Neural cell (in vitro differentiated cells): ENCODE data around the gene RPS19BP1. TPM values are rescaled to one million over a fixed set of nuclear protein-coding genes. Genes with fewer than 3 reads are reported as not detected.
A peak's percentile ranks its signal among the peaks of the same experiment; 100 is the strongest.

Experiments used
- H2AFZ ChIP-seq: fragments of 200-600, 300-800 bp; sonication (generic), shearing (Covaris generic); 2 replicates; pipeline ENCODE4 v1.6.0; 2014; ENCODE audit warnings: low read depth, mild to moderate bottlenecking, antibody characterized with exemption, low read length, moderate library complexity
- H3F3A ChIP-seq: fragments of 200-600 bp; shearing (Covaris generic); 2 replicates; pipeline ENCODE4 v1.6.1; 2016; ENCODE audit warnings: mild to moderate bottlenecking, moderate library complexity, mixed read lengths, antibody characterized with exemption, low read length; ENCODE audit not compliant: insufficient read depth, poor library complexity, severe bottlenecking
- H3K27ac ChIP-seq: fragments of 200-600, 300-800 bp; sonication (generic), shearing (Covaris generic); 2 replicates; pipeline ENCODE4 v1.5.1; 2014; ENCODE audit warnings: mild to moderate bottlenecking, low read length, moderate library complexity
- H3K27me3 ChIP-seq: fragments of 300-800, 200-600 bp; sonication (generic), shearing (Covaris generic); 2 replicates; pipeline ENCODE4 v1.6.0; 2014; ENCODE audit warnings: mild to moderate bottlenecking, low read depth, low read length, moderate library complexity; ENCODE audit not compliant: insufficient read depth
- H3K36me3 ChIP-seq: fragments of 300-800, 200-600 bp; sonication (generic), shearing (Covaris generic); 2 replicates; pipeline ENCODE4 v1.5.1; 2014; ENCODE audit warnings: mild to moderate bottlenecking, antibody characterized with exemption, low read length, moderate library complexity; ENCODE audit not compliant: insufficient read depth
- H3K4me2 ChIP-seq: fragments of 300-800, 200-600 bp; sonication (generic), shearing (Covaris generic); 2 replicates; pipeline ENCODE4 v1.6.0; 2014; ENCODE audit warnings: mild to moderate bottlenecking, low read length
- H3K4me3 ChIP-seq: fragments of 300-800, 200-600 bp; sonication (generic), shearing (Covaris generic); 2 replicates; pipeline ENCODE4 v1.5.1; 2014; ENCODE audit warnings: mild to moderate bottlenecking, low read length, moderate library complexity
- H3K79me2 ChIP-seq: fragments of 200-600 bp; shearing (Covaris generic); replicated peaks from 2 replicates; pipeline ENCODE4 v1.6.0; 2014; ENCODE audit warnings: mild to moderate bottlenecking, low read length, moderate library complexity; ENCODE audit not compliant: insufficient read depth
- H3K9ac ChIP-seq: fragments of 300-800, 200-600 bp; sonication (generic), shearing (Covaris generic); 2 replicates; pipeline ENCODE4 v1.6.1; 2016; ENCODE audit warnings: mild to moderate bottlenecking, low read length, mixed read lengths
- H3K9me2 ChIP-seq: fragments of 200-600 bp; shearing (Covaris generic); 2 replicates; pipeline ENCODE4 v1.6.1; 2016; ENCODE audit warnings: mild to moderate bottlenecking, low read length, mixed read lengths; ENCODE audit not compliant: insufficient read depth
- H3K9me3 ChIP-seq: fragments of 200-600, 300-800 bp; sonication (generic), shearing (Covaris generic); 2 replicates; pipeline ENCODE4 v1.6.1; 2016; ENCODE audit warnings: mild to moderate bottlenecking, mixed run types, low read length, moderate library complexity, mixed read lengths
- H4K20me1 ChIP-seq: fragments of 200-600 bp; shearing (Covaris generic); 2 replicates; pipeline ENCODE4 v1.6.1; 2016; ENCODE audit warnings: mild to moderate bottlenecking, mixed run types; ENCODE audit not compliant: insufficient read depth
- CTCF ChIP-seq: fragments of 450-650 bp; IDR thresholded peaks from 2 replicates; pipeline ENCODE4 v1.5.1; 2014; ENCODE audit warnings: antibody characterized with exemption, mild to moderate bottlenecking, moderate library complexity; ENCODE audit not compliant: poor library complexity, severe bottlenecking
- EP300 ChIP-seq: fragments of 450-650 bp; conservative IDR thresholded peaks from 2 replicates; pipeline ENCODE4 v1.6.1; 2014; ENCODE audit warnings: antibody characterized with exemption, mild to moderate bottlenecking, moderate library complexity; ENCODE audit not compliant: poor library complexity, severe bottlenecking
- EZH2 ChIP-seq: fragments of 200-600, 300-800 bp; shearing (Covaris generic), sonication (generic); IDR thresholded peaks from 2 replicates; pipeline ENCODE4 v1.6.1; 2014; ENCODE audit warnings: antibody characterized with exemption, low read length, borderline replicate concordance, mild to moderate bottlenecking; ENCODE audit not compliant: insufficient read depth, poor library complexity, severe bottlenecking
- MXI1 ChIP-seq: fragments of 450-650 bp; conservative IDR thresholded peaks from 2 replicates; pipeline ENCODE4 v1.6.1; 2014; ENCODE audit warnings: antibody characterized with exemption, mild to moderate bottlenecking; ENCODE audit not compliant: poor library complexity, severe bottlenecking
- POLR2AphosphoS5 ChIP-seq: IDR thresholded peaks from 2 replicates; pipeline ENCODE4 v1.6.1; 2012
- RAD21 ChIP-seq: fragments of 450-650 bp; conservative IDR thresholded peaks from 2 replicates; pipeline ENCODE4 v1.6.1; 2014; ENCODE audit warnings: antibody characterized with exemption, mild to moderate bottlenecking, moderate library complexity
- SMC3 ChIP-seq: fragments of 450-650 bp; conservative IDR thresholded peaks from 2 replicates; pipeline ENCODE4 v1.6.1; 2014; ENCODE audit warnings: antibody characterized with exemption, mild to moderate bottlenecking, moderate library complexity; ENCODE audit not compliant: poor library complexity
- TAF1 ChIP-seq: IDR thresholded peaks from 2 replicates; pipeline ENCODE4 v1.6.1; 2012; ENCODE audit warnings: low read depth
- polyA plus RNA-seq: library from polyadenylated mRNA; depleted of rRNA; stranded (reverse); fragments of >200 nt; gene quantifications from 2 replicates; pipeline ENCODE4 v1.2.3, GENCODE V29; 2014
- TF ChIP-seq, protein P1 (sequence below): IDR thresholded peaks from 2 replicates; pipeline ENCODE4 v1.6.1; 2012; ENCODE audit warnings: borderline replicate concordance

RPS19BP1 gene
- polyA plus RNA-seq, 1 donor from 2014 or later, result 164 TPM

- Histone ChIP-seq H3K9me2 (no peaks in the 10 kb centered on the region), H3F3A (peaks cover 4% of the 10 kb centered on the region), H2AFZ (peak within 1 kb of the TSS; percentile 95), H3K9ac (peak within 1 kb of the TSS; percentile 100), H3K4me2 (peak within 1 kb of the TSS; percentile 69), H3K27ac (peak within 1 kb of the TSS; percentile 98), H3K36me3 (peaks cover 4% of the 10 kb centered on the region), H4K20me1 (peaks cover 27% of the 10 kb centered on the region), H3K4me3 (peak within 1 kb of the TSS; percentile 78), H3K27me3 (no peaks in the 10 kb centered on the region), H3K79me2 (peaks cover 47% of the 10 kb centered on the region), H3K9me3 (no peaks in the 10 kb centered on the region)
- no peak for TF ChIP-seq CTCF
- no peak for TF ChIP-seq EZH2
- peak; percentile 67 for TF ChIP-seq EP300
- TF ChIP-seq MXI1, result peak; percentile 91
- peak; percentile 97 for TF ChIP-seq TAF1
- TF ChIP-seq, protein P1, sequence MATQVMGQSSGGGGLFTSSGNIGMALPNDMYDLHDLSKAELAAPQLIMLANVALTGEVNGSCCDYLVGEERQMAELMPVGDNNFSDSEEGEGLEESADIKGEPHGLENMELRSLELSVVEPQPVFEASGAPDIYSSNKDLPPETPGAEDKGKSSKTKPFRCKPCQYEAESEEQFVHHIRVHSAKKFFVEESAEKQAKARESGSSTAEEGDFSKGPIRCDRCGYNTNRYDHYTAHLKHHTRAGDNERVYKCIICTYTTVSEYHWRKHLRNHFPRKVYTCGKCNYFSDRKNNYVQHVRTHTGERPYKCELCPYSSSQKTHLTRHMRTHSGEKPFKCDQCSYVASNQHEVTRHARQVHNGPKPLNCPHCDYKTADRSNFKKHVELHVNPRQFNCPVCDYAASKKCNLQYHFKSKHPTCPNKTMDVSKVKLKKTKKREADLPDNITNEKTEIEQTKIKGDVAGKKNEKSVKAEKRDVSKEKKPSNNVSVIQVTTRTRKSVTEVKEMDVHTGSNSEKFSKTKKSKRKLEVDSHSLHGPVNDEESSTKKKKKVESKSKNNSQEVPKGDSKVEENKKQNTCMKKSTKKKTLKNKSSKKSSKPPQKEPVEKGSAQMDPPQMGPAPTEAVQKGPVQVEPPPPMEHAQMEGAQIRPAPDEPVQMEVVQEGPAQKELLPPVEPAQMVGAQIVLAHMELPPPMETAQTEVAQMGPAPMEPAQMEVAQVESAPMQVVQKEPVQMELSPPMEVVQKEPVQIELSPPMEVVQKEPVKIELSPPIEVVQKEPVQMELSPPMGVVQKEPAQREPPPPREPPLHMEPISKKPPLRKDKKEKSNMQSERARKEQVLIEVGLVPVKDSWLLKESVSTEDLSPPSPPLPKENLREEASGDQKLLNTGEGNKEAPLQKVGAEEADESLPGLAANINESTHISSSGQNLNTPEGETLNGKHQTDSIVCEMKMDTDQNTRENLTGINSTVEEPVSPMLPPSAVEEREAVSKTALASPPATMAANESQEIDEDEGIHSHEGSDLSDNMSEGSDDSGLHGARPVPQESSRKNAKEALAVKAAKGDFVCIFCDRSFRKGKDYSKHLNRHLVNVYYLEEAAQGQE, result peak; percentile 98
- TF ChIP-seq POLR2AphosphoS5, result peak; percentile 99
- TF ChIP-seq SMC3, result peak; percentile 27
These were observed 12.1 kb downstream of the RPS19BP1 start, which contains the start of gene ATF4 for GRCh38 chr22:39520226-39521105. Gene ATF4 (plus strand): TSS chr22:39520562. CDS start chr22:39521446, 884 bp downstream.

DNA sequence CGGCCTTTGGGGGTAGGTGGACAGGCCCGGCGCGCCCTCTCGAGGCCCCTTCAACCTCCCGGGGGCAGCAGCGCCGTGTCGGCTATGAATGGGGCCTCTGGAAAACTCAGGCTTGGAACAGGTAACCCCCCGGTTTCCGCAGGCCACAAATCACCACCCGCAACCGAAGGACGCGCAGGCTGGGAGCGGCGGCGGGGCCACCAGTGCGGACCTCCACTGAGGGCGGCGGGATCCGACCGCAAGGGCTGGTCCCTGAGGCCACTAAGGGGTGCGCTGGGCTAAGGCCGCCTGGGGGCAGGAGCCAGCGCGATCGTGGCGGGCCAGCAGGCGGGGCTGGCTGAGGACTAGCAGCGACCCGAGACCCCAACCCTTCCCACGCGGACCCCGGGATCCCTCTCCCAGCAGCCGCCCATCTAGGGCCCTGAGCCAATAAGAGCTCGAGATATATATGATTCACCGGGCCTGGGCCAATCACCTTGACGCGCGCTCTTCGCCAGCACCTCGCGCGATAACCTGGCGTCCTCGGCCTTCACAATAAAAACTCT, 12.8 kb downstream of the RPS19BP1 start:
- H3F3A ChIP-seq, result peaks cover 4% of the 10 kb centered on the region
- peak overlapping the region; percentile 69 for H3K4me2 ChIP-seq
- peak; percentile 75 for TF ChIP-seq MXI1
- TF ChIP-seq CTCF, result peak; percentile 55
- TF ChIP-seq TAF1, result no peak
- TF ChIP-seq RAD21, result peak; percentile 52
- TF ChIP-seq, protein P1, result peak; percentile 66
- TF ChIP-seq SMC3, result peak; percentile 63
- no peak for TF ChIP-seq EP300
- TF ChIP-seq EZH2, result no peak
- peak; percentile 97 for TF ChIP-seq POLR2AphosphoS5
- no peaks in the 10 kb centered on the region for H3K9me2 ChIP-seq
- peaks cover 41% of the 10 kb centered on the region for H3K79me2 ChIP-seq
- peaks cover 22% of the 10 kb centered on the region for H4K20me1 ChIP-seq
- H3K27ac ChIP-seq, result peak overlapping the region; percentile 98
- peak overlapping the region; percentile 100 for H3K9ac ChIP-seq
- peak overlapping the region; percentile 78 for H3K4me3 ChIP-seq
- H3K27me3 ChIP-seq, result no peaks in the 10 kb centered on the region
- no peaks in the 10 kb centered on the region for H3K9me3 ChIP-seq
- H3K36me3 ChIP-seq, result peaks cover 4% of the 10 kb centered on the region
- H2AFZ ChIP-seq, result peak overlapping the region; percentile 73
